Neural progenitor cell (in vitro differentiated cells): Measurements from ENCODE around the gene PRKCE. TPM values are rescaled to one million over a fixed set of nuclear protein-coding genes. Genes with fewer than 3 reads are reported as not detected.

Experiments used
- DNase-seq: peaks from one replicate; pipeline ENCODE4 v3.0.0-alpha.2; 2016; ENCODE audit warnings: low spot score
- H2AFZ ChIP-seq: fragments of 200-600 bp; sonication (generic); replicated peaks from 2 replicates; pipeline ENCODE4 v1.6.1; 2016; ENCODE audit warnings: antibody characterized with exemption
- H3F3A ChIP-seq: fragments of 200-600 bp; sonication (generic); 2 replicates; pipeline ENCODE4 v1.6.1; 2016; ENCODE audit warnings: antibody characterized with exemption, low read depth
- H3K27ac ChIP-seq: fragments of 200-600 bp; sonication (generic); 2 replicates; pipeline ENCODE4 v1.5.1; 2016; ENCODE audit warnings: mild to moderate bottlenecking
- H3K27me3 ChIP-seq: fragments of 200-600 bp; sonication (generic); 2 replicates; pipeline ENCODE4 v1.6.1; 2016; ENCODE audit warnings: mild to moderate bottlenecking, moderate library complexity
- H3K36me3 ChIP-seq: fragments of 200-600 bp; sonication (generic); 2 replicates; pipeline ENCODE4 v1.5.1; 2016
- H3K4me1 ChIP-seq: fragments of 200-600 bp; sonication (generic); 2 replicates; pipeline ENCODE4 v1.6.1; 2016; ENCODE audit warnings: mixed run types
- H3K4me2 ChIP-seq: fragments of 200-600 bp; sonication (generic); 2 replicates; pipeline ENCODE4 v1.6.1; 2016
- H3K4me3 ChIP-seq: fragments of 200-600 bp; sonication (generic); 2 replicates; pipeline ENCODE4 v1.5.1; 2016
- H3K79me2 ChIP-seq: fragments of 200-600 bp; sonication (generic); 2 replicates; pipeline ENCODE4 v1.6.1; 2016; ENCODE audit warnings: low read depth
- H3K9ac ChIP-seq: fragments of 200-600 bp; sonication (generic); 2 replicates; pipeline ENCODE4 v1.6.1; 2016
- H3K9me3 ChIP-seq: fragments of 200-600 bp; sonication (generic); 2 replicates; pipeline ENCODE4 v1.5.1; 2016; ENCODE audit warnings: low read depth
- H4K20me1 ChIP-seq: fragments of 200-600 bp; sonication (generic); 2 replicates; pipeline ENCODE4 v1.6.1; 2016; ENCODE audit warnings: low read depth
- H3K27ac Mint-ChIP-seq: 3 replicates; pipeline ENCODE4 v1.8.0; 2021; ENCODE audit warnings: mixed read lengths
- H3K27me3 Mint-ChIP-seq: 2 replicates; pipeline ENCODE4 v1.8.0; 2022; ENCODE audit warnings: low read depth, mild to moderate bottlenecking, inconsistent platforms, moderate library complexity, mixed read lengths; ENCODE audit not compliant: insufficient read depth
- H3K36me3 Mint-ChIP-seq: 3 replicates; pipeline ENCODE4 v1.8.0; 2021; ENCODE audit warnings: mixed read lengths
- H3K4me1 Mint-ChIP-seq: 3 replicates; pipeline ENCODE4 v1.8.0; 2021; ENCODE audit warnings: mixed read lengths
- H3K4me3 Mint-ChIP-seq: 3 replicates; pipeline ENCODE4 v1.8.0; 2021; ENCODE audit warnings: mild to moderate bottlenecking, moderate library complexity, mixed read lengths
- H3K9me3 Mint-ChIP-seq: 3 replicates; pipeline ENCODE4 v1.8.0; 2020; ENCODE audit warnings: mixed read lengths
- CTCF ChIP-seq: fragments of 200-600 bp; sonication (generic); IDR thresholded peaks from 2 replicates; pipeline ENCODE4 v1.5.1; 2017; ENCODE audit warnings: antibody characterized with exemption, mild to moderate bottlenecking
- EZH2 ChIP-seq: fragments of 200-600 bp; sonication (generic); IDR thresholded peaks from 2 replicates; pipeline ENCODE4 v1.6.1; 2017; ENCODE audit warnings: antibody characterized with exemption, mild to moderate bottlenecking, moderate library complexity
- EZH2phosphoT487 ChIP-seq: fragments of 200-600 bp; sonication (generic); IDR thresholded peaks from 2 replicates; pipeline ENCODE4 v1.6.1; 2017; ENCODE audit warnings: antibody characterized with exemption
- total RNA-seq: library from RNA; depleted of rRNA; stranded (reverse); fragments of >200 nt; gene quantifications from 2 replicates; pipeline ENCODE4 v1.2.3, GENCODE V29; 2015; ENCODE audit warnings: low replicate concordance

PRKCE gene
- total RNA-seq, 1 donor from 2014 or later = 4.1 TPM

DNA sequence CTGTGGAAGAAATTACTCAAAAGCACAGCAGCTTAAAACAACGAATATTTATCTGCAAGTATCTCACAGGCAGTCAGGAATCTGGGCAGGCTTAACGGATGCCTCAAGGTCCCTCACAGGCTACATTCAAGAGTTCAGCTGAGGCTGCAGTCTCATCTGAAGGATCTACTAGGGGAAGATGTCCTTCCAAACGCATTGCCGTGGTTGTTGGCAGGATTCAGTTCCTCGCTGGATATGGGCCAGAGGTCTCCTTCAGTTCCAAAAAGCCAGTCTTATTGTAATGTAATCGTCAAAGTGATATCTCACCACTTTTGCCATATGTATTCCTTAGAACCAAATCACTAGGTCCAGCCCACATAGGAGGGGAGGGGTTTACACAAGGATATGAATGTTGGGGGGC is 547.5 kb downstream of the PRKCE start:
- no peak overlapping the region for H3K4me2 ChIP-seq
- H3K9me3 ChIP-seq = no peaks in the 10 kb centered on the region
- no peaks in the 10 kb centered on the region for H3K36me3 ChIP-seq
- no peak overlapping the region for H3K4me3 ChIP-seq
- no peak overlapping the region for H3K27ac Mint-ChIP-seq
- H4K20me1 ChIP-seq = no peaks in the 10 kb centered on the region
- no peaks in the 10 kb centered on the region for H3F3A ChIP-seq
- peaks cover 11% of the 10 kb centered on the region for H3K9me3 Mint-ChIP-seq
- H3K36me3 Mint-ChIP-seq = no peaks in the 10 kb centered on the region
- no peak for TF ChIP-seq CTCF
- no peaks in the 10 kb centered on the region for H3K79me2 ChIP-seq
- H3K27ac ChIP-seq = no peak overlapping the region
- H3K4me3 Mint-ChIP-seq = no peak overlapping the region
- H3K27me3 ChIP-seq = no peaks in the 10 kb centered on the region
- H3K27me3 Mint-ChIP-seq = no peaks in the 10 kb centered on the region
- no peak for DNase-seq
- no peaks in the 10 kb centered on the region for H3K4me1 ChIP-seq
- no peaks in the 10 kb centered on the region for H3K4me1 Mint-ChIP-seq
- H2AFZ ChIP-seq = no peak overlapping the region
- no peak overlapping the region for H3K9ac ChIP-seq

- no peaks in the 10 kb centered on the region for H3K9me3 ChIP-seq
- H3K4me2 ChIP-seq = no peak overlapping the region
- no peak overlapping the region for H3K9ac ChIP-seq
- H3K4me1 ChIP-seq = no peaks in the 10 kb centered on the region
- no peaks in the 10 kb centered on the region for H3F3A ChIP-seq
- no peaks in the 10 kb centered on the region for H3K36me3 ChIP-seq
- no peaks in the 10 kb centered on the region for H3K27me3 ChIP-seq
- H3K27ac ChIP-seq = no peak overlapping the region
- no peak overlapping the region for H3K4me3 ChIP-seq
- Mint-ChIP-seq H3K27me3 (no peaks in the 10 kb centered on the region), H3K9me3 (peaks cover 11% of the 10 kb centered on the region), H3K4me3 (no peak overlapping the region), H3K36me3 (no peaks in the 10 kb centered on the region), H3K4me1 (no peaks in the 10 kb centered on the region), H3K27ac (peak overlapping the region; percentile 40)
- H4K20me1 ChIP-seq = no peaks in the 10 kb centered on the region
- H2AFZ ChIP-seq = no peak overlapping the region
- no peak for TF ChIP-seq EZH2
- no peak for TF ChIP-seq EZH2phosphoT487
- no peak for TF ChIP-seq CTCF
- DNase-seq = no peak
- no peaks in the 10 kb centered on the region for H3K79me2 ChIP-seq
Observed at GRCh38 chr2:46200100-46200690, 548.7 kb downstream of the PRKCE start.

- no peak overlapping the region for H3K9ac ChIP-seq
- Mint-ChIP-seq H3K27ac (no peak overlapping the region), H3K4me1 (no peaks in the 10 kb centered on the region), H3K9me3 (peaks cover 11% of the 10 kb centered on the region), H3K4me3 (no peak overlapping the region), H3K36me3 (no peaks in the 10 kb centered on the region), H3K27me3 (no peaks in the 10 kb centered on the region)
- H3F3A ChIP-seq = no peaks in the 10 kb centered on the region
- H3K27ac ChIP-seq = no peak overlapping the region
- no peaks in the 10 kb centered on the region for H3K36me3 ChIP-seq
- DNase-seq = no peak
- no peaks in the 10 kb centered on the region for H3K4me1 ChIP-seq
- H3K4me3 ChIP-seq = no peak overlapping the region
- no peak overlapping the region for H2AFZ ChIP-seq
- H3K4me2 ChIP-seq = no peak overlapping the region
- no peaks in the 10 kb centered on the region for H3K9me3 ChIP-seq
- no peaks in the 10 kb centered on the region for H3K27me3 ChIP-seq
- no peaks in the 10 kb centered on the region for H4K20me1 ChIP-seq
- no peak for TF ChIP-seq EZH2
- H3K79me2 ChIP-seq = no peaks in the 10 kb centered on the region
Observed at GRCh38 chr2:46200861-46201605, 549.6 kb downstream of the PRKCE start.

DNA sequence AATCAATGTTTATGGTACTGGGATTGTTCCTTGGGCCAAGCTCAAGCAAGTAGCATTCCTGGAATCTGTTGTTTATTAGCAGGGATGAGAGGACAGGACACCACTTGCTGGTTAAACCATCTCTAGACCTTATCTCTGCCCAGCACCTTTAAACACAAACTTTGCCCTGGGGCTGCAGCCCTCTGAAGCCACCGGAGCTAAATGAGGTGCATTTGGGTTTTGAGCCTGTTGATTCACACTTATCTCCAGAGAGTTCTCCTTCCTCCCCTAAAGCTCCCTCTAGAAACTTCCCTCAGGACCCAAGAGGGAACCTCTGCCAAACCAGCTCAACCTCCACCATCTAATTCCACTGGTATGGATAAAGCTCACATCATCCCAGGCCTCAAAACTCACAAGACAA is 551.0 kb downstream of the PRKCE start:
- no peaks in the 10 kb centered on the region for H3K9me3 ChIP-seq
- no peaks in the 10 kb centered on the region for H3K36me3 ChIP-seq
- Mint-ChIP-seq H3K36me3 (no peaks in the 10 kb centered on the region), H3K4me1 (no peaks in the 10 kb centered on the region), H3K4me3 (no peak overlapping the region), H3K27me3 (no peaks in the 10 kb centered on the region), H3K27ac (no peak overlapping the region), H3K9me3 (peaks cover 11% of the 10 kb centered on the region)
- no peak overlapping the region for H3K27ac ChIP-seq
- TF ChIP-seq EZH2phosphoT487 (no peak), CTCF (no peak)
- DNase-seq = no peak
- no peak overlapping the region for H3K4me2 ChIP-seq
- no peak overlapping the region for H2AFZ ChIP-seq
- H3K79me2 ChIP-seq = no peaks in the 10 kb centered on the region
- H3K4me1 ChIP-seq = no peaks in the 10 kb centered on the region
- no peak overlapping the region for H3K9ac ChIP-seq
- no peaks in the 10 kb centered on the region for H3F3A ChIP-seq
- no peaks in the 10 kb centered on the region for H4K20me1 ChIP-seq
- no peak overlapping the region for H3K4me3 ChIP-seq
- no peaks in the 10 kb centered on the region for H3K27me3 ChIP-seq
